Measurements from ENCODE around the gene TMIGD1. TPM values are rescaled to one million over a fixed set of nuclear protein-coding genes. Genes with fewer than 3 reads are reported as not detected.
A peak's percentile ranks its signal among the peaks of the same experiment; 100 is the strongest.

The TMIGD1 gene
- total RNA-seq, 4 donors from 2014 or later = not detected

DNA sequence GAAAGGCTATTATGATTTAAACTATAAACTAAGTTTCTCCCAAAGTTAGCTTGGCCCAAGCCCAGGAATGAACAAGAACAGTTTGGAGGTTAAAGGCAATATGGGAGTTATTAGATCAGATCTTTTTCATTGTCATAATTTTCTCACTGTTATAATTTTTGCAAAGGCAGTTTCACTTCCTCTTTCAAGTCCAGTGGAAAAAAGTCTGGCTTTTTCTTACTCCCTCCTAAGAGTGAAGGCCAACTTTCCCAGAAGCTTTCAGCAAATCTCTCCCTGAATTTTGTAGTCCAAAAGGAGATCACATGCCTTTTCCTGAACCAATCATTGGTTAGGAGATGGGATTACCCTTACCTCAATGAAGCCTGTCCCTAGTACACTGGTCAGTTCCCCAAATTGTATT is 33.0 kb downstream of the TMIGD1 start:
- Histone ChIP-seq H3K9me3 (no peaks in the 10 kb centered on the region), H3K27ac (no peak overlapping the region), H3K4me1 (no peaks in the 10 kb centered on the region), H3K36me3 (no peaks in the 10 kb centered on the region), H3K27me3 (no peaks in the 10 kb centered on the region), H3K4me3 (no peak overlapping the region)
- intact Hi-C loops (cut with DNase I; ENCODE audit: low total_unique reads) = no loop called here
- TF ChIP-seq POLR2A (IDR thresholded peaks at IDR 0.05) = no peak
- TF ChIP-seq CTCF (IDR thresholded peaks at IDR 0.05) = no peak
- no peak for DNase-seq

DNA sequence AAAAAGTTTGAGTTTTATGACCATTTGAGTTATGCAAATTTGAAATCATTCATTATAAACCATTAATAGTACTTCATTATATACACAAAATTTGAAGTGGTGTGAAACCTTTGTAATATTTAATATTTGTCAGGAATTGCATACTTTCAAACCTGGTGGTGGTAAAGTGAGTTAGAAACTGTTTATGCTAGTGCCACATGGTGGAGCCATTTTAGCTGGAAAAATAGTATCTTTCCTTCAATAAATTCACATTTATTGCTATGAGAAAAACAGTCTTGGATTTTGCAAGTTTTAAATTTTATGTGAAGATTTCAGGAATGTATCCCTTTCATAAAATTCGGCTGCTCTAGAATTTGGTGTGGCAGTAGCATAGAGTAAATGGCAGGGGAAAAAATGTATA is 34.9 kb downstream of the TMIGD1 start:
- Histone ChIP-seq H3K4me1 (no peaks in the 10 kb centered on the region), H3K27me3 (no peaks in the 10 kb centered on the region), H3K27ac (no peak overlapping the region), H3K4me3 (no peak overlapping the region), H3K9me3 (no peaks in the 10 kb centered on the region), H3K36me3 (no peaks in the 10 kb centered on the region)
- intact Hi-C loops (cut with DNase I; ENCODE audit: low total_unique reads) = no loop called here
- no peak for TF ChIP-seq POLR2A (IDR thresholded peaks at IDR 0.05)
- TF ChIP-seq CTCF (IDR thresholded peaks at IDR 0.05) = no peak
- DNase-seq = no peak

- H3K27ac ChIP-seq = no peak overlapping the region
- no peaks in the 10 kb centered on the region for H3K4me1 ChIP-seq
- TF ChIP-seq POLR2A (IDR thresholded peaks at IDR 0.05) = no peak
- TF ChIP-seq CTCF (IDR thresholded peaks at IDR 0.05) = no peak
- intact Hi-C loops (cut with DNase I; ENCODE audit: low total_unique reads) = no loop called here
- DNase-seq = no peak
- H3K4me3 ChIP-seq = no peak overlapping the region
- no peaks in the 10 kb centered on the region for H3K27me3 ChIP-seq
- H3K36me3 ChIP-seq = no peaks in the 10 kb centered on the region
- no peaks in the 10 kb centered on the region for H3K9me3 ChIP-seq
Observed at GRCh38 chr17:30297715-30298114, 36.1 kb downstream of the TMIGD1 start.

GRCh38 chr17:30296499-30297080 is 37.3 kb downstream of the TMIGD1 start:
- DNase-seq = no peak
- H3K9me3 ChIP-seq = no peaks in the 10 kb centered on the region
- no peaks in the 10 kb centered on the region for H3K27me3 ChIP-seq
- no peak overlapping the region for H3K27ac ChIP-seq
- intact Hi-C loops (cut with DNase I; ENCODE audit: low total_unique reads) = no loop called here
- TF ChIP-seq POLR2A (IDR thresholded peaks at IDR 0.05) = no peak
- TF ChIP-seq CTCF (IDR thresholded peaks at IDR 0.05) = no peak
- no peak overlapping the region for H3K4me3 ChIP-seq
- H3K36me3 ChIP-seq = no peaks in the 10 kb centered on the region
- no peaks in the 10 kb centered on the region for H3K4me1 ChIP-seq

DNA sequence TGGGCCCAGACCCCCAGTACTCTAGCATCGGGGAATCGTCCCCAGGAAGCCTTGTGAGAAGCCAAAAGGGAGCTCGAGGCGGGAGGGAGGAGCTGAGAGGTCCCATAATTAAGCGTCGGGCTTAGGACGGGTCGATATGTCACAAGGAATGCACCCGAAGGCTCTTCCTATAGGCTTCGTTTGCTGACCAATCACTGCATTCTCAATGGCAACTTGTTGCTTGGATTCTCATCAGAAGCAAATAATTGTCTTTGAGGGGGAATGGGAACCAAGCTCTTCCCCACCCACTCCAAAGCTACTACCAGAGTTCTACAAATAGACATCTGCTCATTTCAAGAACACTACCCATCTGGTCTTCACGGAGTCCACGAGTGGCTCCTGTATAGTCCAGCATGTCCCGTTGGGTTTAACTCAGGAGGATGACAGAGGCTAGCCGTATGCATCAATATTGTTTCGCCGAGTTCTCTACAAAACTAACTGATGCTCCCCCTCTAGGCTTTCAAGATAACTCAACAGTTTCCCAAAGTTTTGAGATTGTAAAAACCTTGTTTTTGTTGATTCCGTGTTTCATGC is 41.5 kb downstream of the TMIGD1 start:
- H3K9me3 ChIP-seq = no peaks in the 10 kb centered on the region
- H3K4me1 ChIP-seq = no peaks in the 10 kb centered on the region
- no peaks in the 10 kb centered on the region for H3K27me3 ChIP-seq
- no peaks in the 10 kb centered on the region for H3K36me3 ChIP-seq
- peak overlapping the region; percentile 88 to 91 for H3K27ac ChIP-seq
- H3K4me3 ChIP-seq = peak overlapping the region; percentile 59 to 93
- intact Hi-C loops (cut with DNase I; ENCODE audit: low total_unique reads) = no loop called here
- TF ChIP-seq POLR2A (IDR thresholded peaks at IDR 0.05) = no peak
- no peak for TF ChIP-seq CTCF (IDR thresholded peaks at IDR 0.05)
- no peak for DNase-seq
